Measurements from ENCODE around the gene EPRS1. TPM values are rescaled to one million over a fixed set of nuclear protein-coding genes. Genes with fewer than 3 reads are reported as not detected.
A peak's percentile ranks its signal among the peaks of the same experiment; 100 is the strongest.

EPRS1 gene
- total and polyA plus RNA-seq, 2 of the 13 experiments (the other 11 are each of a cell fraction or from before 2014, with no cell fraction given) = 86.1 to 124 TPM

DNA sequence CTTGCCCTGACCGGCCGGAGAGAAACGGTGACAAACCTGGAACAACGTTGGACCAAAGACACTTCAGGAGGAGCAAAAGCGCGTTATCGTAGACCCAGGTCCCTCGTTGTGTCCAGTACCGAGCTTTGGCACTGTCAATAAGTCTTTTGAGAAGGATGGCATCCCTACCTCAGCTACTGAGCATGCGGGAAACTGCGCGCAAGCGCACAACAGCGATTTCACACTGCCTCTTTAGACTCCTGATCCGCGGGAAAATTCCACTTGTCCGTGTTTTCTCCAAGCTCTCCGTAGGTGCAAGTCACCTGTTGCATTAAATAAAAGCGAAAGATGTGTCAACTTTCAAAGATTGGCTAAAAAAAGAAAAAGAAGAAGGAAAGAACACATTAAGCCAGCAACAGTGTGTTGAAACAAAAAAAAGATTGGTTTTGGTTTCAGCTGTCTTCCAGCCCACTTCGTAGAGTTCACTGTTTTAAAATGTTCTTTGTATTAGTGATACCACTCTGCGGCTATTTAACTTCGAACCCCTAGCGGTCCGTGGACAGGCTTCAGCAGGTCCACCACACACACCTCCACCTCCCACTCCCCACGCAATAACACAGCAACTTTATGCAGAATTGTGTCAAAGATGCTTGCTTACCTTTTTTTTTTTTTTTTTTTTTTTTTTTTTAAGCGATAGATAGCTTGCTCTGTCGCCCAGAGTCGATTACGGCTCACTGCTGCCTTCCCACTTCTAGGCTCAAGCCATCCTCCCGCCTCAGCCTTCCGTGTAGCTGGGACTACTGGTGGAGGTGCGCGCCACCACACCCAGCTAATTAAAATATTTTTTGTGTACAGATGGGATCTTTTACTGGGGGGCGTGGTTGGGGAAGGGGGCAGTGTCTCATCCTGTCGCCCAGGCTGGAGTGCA, 43.6 kb upstream of the EPRS1 start, which contains the start of gene BPNT1 (continued):
- TF ChIP-seq SRSF9 (IDR thresholded peaks at IDR 0.05; ENCODE audit: borderline replicate concordance, insufficient read depth, low read depth, low read length, poor library complexity, severe bottlenecking) (no peak), KDM6A (CRISPR knock-in tag; IDR thresholded peaks at IDR 0.05; ENCODE audit: low read depth) (no peak), SIN3A (IDR thresholded peaks at IDR 0.05; ENCODE audit: borderline replicate concordance, low read depth, low read length) (peak; percentile 85; the same call in 1 of the 2 replicates), BORCS8-MEF2B (CRISPR knock-in tag; IDR thresholded peaks at IDR 0.05) (no peak), ZNF333 (CRISPR knock-in tag; IDR thresholded peaks at IDR 0.05; ENCODE audit: borderline replicate concordance) (no peak), ZNF674 (CRISPR knock-in tag; IDR thresholded peaks at IDR 0.05; ENCODE audit: low read depth) (no peak), SRSF4 (IDR thresholded peaks at IDR 0.05; ENCODE audit: low read depth, low read length, poor library complexity, severe bottlenecking) (no peak), ARNT2 (CRISPR knock-in tag; IDR thresholded peaks at IDR 0.05; ENCODE audit: low read depth) (no peak), RNF2 (conservative IDR thresholded peaks at IDR 0.05; ENCODE audit: low read depth) (no peak), ZNF234 (CRISPR knock-in tag; conservative IDR thresholded peaks at IDR 0.05) (no peak), RCOR2 (CRISPR knock-in tag; IDR thresholded peaks at IDR 0.05) (peak; percentile 55), TAF15 (IDR thresholded peaks at IDR 0.05; ENCODE audit: low read depth, low read length, poor library complexity, severe bottlenecking) (no peak), CCAR2 (optimal IDR thresholded peaks at IDR 0.05; ENCODE audit: low read depth, low read length) (no peak), ARNT (IDR thresholded peaks at IDR 0.05) (no peak), EP300 (IDR thresholded peaks at IDR 0.05; ENCODE audit: low read depth in 2 of 2, low read length in 2 of 2) (no peak), EP300 (CRISPR knock-in tag; IDR thresholded peaks at IDR 0.05; ENCODE audit: borderline replicate concordance) (peak; percentile 38; the same call in 1 of the 2 replicates), RARG (CRISPR knock-in tag; IDR thresholded peaks at IDR 0.05; ENCODE audit: low read depth) (no peak), JDP2 (CRISPR knock-in tag; IDR thresholded peaks at IDR 0.05; ENCODE audit: borderline replicate concordance) (no peak), NONO (IDR thresholded peaks at IDR 0.05) (no peak), NONO (CRISPR knock-in tag; conservative IDR thresholded peaks at IDR 0.05) (no peak), ZIK1 (CRISPR knock-in tag; IDR thresholded peaks at IDR 0.05; ENCODE audit: borderline replicate concordance, low read depth) (no peak), ZNF230 (CRISPR knock-in tag; IDR thresholded peaks at IDR 0.05) (0 out of 2 replicates have a peak, but pooled peaks have one; percentile 25)
- TF ChIP-seq, protein P1, sequence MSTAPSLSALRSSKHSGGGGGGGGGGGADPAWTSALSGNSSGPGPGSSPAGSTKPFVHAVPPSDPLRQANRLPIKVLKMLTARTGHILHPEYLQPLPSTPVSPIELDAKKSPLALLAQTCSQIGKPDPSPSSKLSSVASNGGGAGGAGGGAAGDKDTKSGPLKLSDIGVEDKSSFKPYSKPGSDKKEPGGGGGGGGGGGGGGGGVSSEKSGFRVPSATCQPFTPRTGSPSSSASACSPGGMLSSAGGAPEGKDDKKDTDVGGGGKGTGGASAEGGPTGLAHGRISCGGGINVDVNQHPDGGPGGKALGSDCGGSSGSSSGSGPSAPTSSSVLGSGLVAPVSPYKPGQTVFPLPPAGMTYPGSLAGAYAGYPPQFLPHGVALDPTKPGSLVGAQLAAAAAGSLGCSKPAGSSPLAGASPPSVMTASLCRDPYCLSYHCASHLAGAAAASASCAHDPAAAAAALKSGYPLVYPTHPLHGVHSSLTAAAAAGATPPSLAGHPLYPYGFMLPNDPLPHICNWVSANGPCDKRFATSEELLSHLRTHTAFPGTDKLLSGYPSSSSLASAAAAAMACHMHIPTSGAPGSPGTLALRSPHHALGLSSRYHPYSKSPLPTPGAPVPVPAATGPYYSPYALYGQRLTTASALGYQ (CRISPR knock-in tag; IDR thresholded peaks at IDR 0.05) = no peak
- TF ChIP-seq, protein P2, sequence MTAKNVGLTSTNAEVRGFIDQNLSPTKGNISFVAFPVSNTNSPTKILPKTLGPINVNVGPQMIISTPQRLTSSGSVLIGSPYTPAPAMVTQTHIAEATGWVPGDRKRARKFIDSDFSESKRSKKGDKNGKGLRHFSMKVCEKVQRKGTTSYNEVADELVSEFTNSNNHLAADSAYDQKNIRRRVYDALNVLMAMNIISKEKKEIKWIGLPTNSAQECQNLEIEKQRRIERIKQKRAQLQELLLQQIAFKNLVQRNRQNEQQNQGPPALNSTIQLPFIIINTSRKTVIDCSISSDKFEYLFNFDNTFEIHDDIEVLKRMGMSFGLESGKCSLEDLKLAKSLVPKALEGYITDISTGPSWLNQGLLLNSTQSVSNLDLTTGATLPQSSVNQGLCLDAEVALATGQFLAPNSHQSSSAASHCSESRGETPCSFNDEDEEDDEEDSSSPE (CRISPR knock-in tag; IDR thresholded peaks at IDR 0.05) = peak; percentile 59
- TF ChIP-seq, protein P3, sequence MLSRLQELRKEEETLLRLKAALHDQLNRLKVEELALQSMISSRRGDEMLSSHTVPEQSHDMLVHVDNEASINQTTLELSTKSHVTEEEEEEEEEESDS (CRISPR knock-in tag; IDR thresholded peaks at IDR 0.05; ENCODE audit: borderline replicate concordance) = no peak
- TF ChIP-seq, protein P4, sequence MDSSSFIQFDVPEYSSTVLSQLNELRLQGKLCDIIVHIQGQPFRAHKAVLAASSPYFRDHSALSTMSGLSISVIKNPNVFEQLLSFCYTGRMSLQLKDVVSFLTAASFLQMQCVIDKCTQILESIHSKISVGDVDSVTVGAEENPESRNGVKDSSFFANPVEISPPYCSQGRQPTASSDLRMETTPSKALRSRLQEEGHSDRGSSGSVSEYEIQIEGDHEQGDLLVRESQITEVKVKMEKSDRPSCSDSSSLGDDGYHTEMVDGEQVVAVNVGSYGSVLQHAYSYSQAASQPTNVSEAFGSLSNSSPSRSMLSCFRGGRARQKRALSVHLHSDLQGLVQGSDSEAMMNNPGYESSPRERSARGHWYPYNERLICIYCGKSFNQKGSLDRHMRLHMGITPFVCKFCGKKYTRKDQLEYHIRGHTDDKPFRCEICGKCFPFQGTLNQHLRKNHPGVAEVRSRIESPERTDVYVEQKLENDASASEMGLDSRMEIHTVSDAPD (CRISPR knock-in tag; IDR thresholded peaks at IDR 0.05) = no peak; the same call in 1 of the 2 replicates
